Urinary bladder (tissue), 4 donors: ENCODE data around the gene ROPN1L. TPM values are rescaled to one million over a fixed set of nuclear protein-coding genes. Genes with fewer than 3 reads are reported as not detected.
"Not testable (repeated sequence)": the region's sequence is repeated elsewhere in the genome, so short reads cannot be mapped to it uniquely, and the experiment has no call there.

Experiments used
- DNase-seq: peaks from one replicate; pipeline ENCODE4 v3.0.0-alpha.2; 2015; ENCODE audit errors: extremely low spot score
- H3K27ac ChIP-seq: one replicate; pipeline ENCODE4 v1.5.1; 2013; ENCODE audit warnings: low read depth, mild to moderate bottlenecking, moderate library complexity
- H3K36me3 ChIP-seq: one replicate; pipeline ENCODE4 v1.6.1; 2013; ENCODE audit warnings: mild to moderate bottlenecking, moderate library complexity; ENCODE audit not compliant: insufficient read depth
- H3K4me1 ChIP-seq: one replicate; pipeline ENCODE4 v1.6.1; 2013; ENCODE audit warnings: mild to moderate bottlenecking, moderate library complexity; ENCODE audit not compliant: insufficient read depth
- H3K4me3 ChIP-seq: one replicate; pipeline ENCODE4 v1.5.1; 2013; ENCODE audit warnings: low read depth, low read length
- WGBS: extraction: QIAGEN DNeasy Blood & Tissue Kit; methylation state at CpG from one replicate; pipeline ENCODE4 v1.1.7; 2013; 5-methylcytosine and 5-hydroxymethylcytosine counted together
- polyA plus RNA-seq: library from polyadenylated mRNA; stranded (reverse); fragments of 200-250 nt; gene quantifications from one replicate; pipeline ENCODE4 v1.2.3, GENCODE V29; 2013
- total RNA-seq: library from RNA; depleted of rRNA; stranded (reverse); fragments of >200 nt; gene quantifications from one replicate; pipeline ENCODE4 v1.2.3, GENCODE V29; 2014
- donor health status: healthy with polysubstance abuse.
- donor health status: healthy.

The ROPN1L gene
- total and polyA plus RNA-seq, 2 donors: 0.26 to 0.72 TPM

DNA sequence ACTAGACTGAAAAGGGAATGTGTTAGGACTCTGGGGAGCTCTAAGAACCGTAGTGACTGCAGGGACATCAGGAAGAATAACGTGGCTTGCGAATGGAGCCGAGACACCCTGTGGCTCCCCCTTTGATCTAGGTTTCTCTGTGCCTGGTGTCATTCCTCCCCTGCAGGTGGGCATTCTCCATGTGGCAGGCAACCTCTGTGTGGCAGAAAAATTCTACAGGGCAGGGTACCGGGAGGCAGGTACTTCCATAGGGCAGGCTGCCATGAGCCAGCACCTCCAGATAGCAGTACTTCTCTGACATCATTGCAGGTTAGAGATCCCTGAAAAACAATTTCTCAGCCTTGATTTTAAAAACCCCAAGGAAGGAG is 43.1 kb downstream of the ROPN1L start:
- Histone ChIP-seq H3K27ac (no peak overlapping the region), H3K4me3 (no peak overlapping the region), H3K4me1 (no peaks in the 10 kb centered on the region), H3K36me3 (no peaks in the 10 kb centered on the region)
- 87% methylated on average over 5 of the region's 5 CpGs for WGBS
- DNase-seq: no peak

DNA sequence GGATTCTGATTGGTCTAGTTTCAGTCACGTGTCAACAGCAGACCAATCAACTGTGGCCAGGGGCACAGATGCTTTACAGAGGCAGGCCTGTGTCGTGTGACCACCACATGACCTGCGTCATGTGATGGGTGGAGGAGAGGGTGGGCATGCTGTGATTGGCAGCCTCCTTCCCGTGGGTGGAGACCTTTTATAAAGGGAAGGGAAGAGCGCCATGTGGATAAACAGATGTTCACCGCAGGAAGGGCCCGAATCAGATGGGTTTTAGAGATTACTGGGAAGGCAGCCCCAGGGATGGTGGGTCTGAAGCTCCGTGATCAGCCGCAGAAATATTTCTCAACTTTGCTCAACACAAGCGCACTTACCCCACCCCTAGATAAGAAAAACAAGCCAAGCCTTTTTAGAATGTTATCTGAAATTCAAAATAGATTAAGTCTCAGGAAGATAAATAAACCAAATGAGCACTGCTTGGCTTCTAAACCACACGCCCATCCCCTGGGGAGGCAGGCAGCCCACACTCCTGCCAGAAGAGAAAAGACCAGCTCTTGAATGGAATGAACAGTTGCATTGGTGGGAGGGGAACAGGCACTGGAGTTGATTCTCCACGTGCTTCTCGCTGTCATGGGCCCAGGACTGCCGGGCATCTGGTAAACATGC is 43.6 kb downstream of the ROPN1L start:
- no peak for DNase-seq
- H3K4me3 ChIP-seq: no peak overlapping the region
- H3K4me1 ChIP-seq: no peaks in the 10 kb centered on the region
- no peaks in the 10 kb centered on the region for H3K36me3 ChIP-seq
- H3K27ac ChIP-seq: no peak overlapping the region
- 43% methylated on average over 14 of the region's 14 CpGs for WGBS

DNA sequence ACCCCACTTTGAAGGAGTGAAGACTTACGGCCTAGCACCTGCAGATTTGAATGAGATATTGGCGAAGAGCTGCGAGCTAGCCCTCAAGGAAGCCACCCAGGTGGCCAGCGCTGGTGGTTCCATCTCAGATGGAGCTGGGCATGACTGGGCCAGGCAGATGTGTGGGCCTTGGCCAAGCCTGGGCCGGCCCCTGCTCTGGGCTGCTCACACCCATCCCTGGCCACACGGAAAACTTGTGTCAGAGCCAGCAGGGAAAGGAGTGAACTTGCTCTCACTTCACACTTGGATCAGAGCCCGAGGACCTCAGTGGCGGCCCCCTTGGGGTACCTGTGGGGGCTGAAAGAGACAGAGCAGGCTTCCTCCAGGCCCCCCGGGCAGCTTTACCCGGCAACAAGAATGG is 44.2 kb downstream of the ROPN1L start:
- Histone ChIP-seq H3K4me3 (no peak overlapping the region), H3K36me3 (no peaks in the 10 kb centered on the region), H3K27ac (no peak overlapping the region), H3K4me1 (no peaks in the 10 kb centered on the region)
- DNase-seq: no peak
- 93% methylated on average over 10 of the region's 10 CpGs for WGBS

DNA sequence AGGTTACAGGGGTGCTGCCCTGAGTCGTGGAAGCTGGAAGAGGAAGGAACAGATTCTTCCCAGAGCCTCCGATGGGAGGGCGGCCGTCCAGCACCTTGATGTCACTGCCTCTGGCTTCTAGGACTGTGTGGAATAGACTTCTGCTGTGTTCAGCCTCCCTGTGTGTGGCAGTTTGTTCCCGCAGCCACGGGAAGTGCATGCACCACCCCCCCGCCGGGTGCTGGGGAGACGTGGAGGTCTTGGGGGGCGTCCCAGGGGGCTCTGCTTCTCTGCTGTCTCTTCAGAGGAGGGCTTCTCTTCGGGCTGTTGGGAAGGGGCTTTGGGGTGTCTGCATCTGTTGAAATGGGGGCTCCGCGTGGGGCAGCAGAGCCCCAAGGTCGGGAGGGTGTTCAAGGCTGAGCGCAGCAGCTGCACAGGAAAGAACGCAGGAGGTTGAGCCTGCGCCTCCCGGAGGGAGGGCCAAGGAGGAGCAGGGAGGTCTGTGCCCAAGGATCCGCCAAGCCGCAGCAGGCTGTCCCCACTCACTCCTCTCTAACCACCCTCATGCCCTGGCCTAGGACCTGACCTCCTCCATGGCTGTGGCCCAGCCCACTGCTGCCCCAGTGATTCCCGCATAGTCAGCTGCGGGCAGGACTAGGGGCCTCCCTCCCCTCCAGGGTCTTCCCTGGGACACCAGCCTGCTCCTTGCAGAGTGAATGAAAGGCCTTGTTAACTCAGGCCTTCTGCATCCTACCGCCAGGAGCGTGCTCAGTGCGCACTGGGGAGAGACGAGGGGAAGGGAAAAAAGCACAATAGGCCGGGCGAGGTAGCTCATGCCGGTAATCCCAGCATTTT is 45.0 kb downstream of the ROPN1L start:
- H3K27ac ChIP-seq: no peak overlapping the region
- H3K4me1 ChIP-seq: no peaks in the 10 kb centered on the region
- no peaks in the 10 kb centered on the region for H3K36me3 ChIP-seq
- H3K4me3 ChIP-seq: no peak overlapping the region
- 90% methylated on average over 29 of the region's 29 CpGs for WGBS
- no peak for DNase-seq

DNA sequence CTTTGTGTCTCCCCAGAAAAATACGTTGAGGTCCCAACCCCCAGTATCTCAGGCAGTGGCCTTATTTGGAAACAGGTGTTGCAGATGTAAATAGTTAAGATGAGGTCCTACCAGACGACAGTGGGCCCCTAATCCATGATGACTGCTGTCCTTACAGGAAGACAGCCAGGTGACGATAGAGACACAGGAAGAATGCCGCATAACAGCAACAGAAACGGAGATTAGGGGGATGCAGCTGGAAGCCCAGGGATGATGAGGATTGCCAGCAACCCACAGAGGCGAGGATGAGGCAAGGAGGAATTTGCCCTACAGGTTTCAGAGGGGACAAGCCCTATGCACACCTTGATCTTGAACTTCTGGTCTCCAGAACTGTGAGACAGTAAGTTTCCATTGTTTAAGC is 46.5 kb downstream of the ROPN1L start:
- Histone ChIP-seq H3K36me3 (no peaks in the 10 kb centered on the region), H3K27ac (no peak overlapping the region), H3K4me3 (no peak overlapping the region), H3K4me1 (no peaks in the 10 kb centered on the region)
- no peak for DNase-seq
- whole genome bisulfite sequencing: 78% methylated on average over 6 of the region's 6 CpGs

DNA sequence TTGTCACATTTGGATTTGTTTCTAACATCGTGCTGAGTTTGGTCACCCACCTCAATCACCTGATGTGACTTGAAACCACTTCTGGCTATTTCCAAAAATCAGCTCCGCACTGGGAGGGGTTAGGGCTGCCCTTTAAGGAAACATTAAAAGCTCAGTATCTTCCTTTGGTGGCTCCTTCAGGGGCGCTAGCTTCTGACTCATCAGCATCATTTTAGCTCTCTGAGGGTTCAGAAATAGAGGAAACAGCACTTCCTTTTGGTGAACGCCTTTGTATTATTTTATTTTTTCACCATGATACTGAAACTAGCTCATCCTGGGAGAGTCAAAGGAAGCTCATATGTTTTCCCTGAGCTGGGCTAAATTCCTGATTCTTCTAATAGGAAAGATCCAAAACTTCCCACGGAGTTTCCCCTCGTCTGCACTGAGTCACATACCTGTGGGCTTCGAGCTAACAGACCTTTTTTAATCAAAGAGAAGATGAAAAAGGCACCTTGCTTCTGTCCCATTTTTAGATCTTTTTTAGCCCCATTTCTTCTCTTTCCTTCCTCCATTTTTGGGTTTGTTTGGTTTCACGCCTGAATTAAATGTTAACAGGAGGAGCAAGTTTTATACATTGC is 48.2 kb downstream of the ROPN1L start:
- WGBS: 66% methylated on average over 8 of the region's 8 CpGs
- DNase-seq: no peak

DNA sequence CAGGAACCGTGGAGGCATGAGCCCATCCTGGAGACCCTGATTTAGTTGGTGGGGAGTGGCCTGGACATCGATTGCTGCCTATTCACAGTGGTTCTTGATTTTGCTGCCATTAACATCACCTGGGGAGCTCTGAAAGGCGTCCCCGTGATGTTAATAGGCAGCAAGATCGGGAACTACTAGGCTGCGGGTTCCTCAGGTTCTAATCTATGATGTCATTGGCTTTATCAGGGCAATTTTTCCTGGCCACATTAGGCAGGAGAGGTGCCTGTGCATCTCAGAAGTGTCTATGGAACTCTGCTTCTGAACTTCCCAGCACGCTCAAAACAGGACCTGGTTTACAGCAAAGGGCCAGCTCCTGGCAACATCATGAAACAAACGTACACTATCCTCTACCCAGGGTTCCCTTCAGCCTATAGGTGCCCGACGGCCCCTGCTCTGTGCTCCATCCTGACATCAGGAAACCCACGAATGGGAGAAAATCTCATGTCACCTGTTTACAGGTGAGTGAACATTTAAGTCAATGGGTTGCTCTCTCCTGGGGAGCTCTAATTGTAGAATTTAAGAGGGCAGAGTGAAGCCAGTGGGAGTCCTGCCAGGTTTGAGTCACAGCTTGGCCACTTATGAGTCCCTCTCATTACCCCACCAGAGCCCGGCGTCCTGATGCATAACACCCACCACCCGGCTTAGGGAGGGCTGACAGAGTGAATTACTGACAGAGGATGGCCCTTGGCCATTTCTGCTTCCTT is 49.4 kb downstream of the ROPN1L start:
- H3K27ac ChIP-seq: no peak overlapping the region
- no peaks in the 10 kb centered on the region for H3K36me3 ChIP-seq
- no peak for DNase-seq
- H3K4me3 ChIP-seq: no peak overlapping the region
- WGBS: 83% methylated on average over 14 of the region's 14 CpGs
- H3K4me1 ChIP-seq: no peaks in the 10 kb centered on the region

More for the DNA sequence above, 48.2 kb downstream of the ROPN1L start:
- Histone ChIP-seq H3K4me1 (no peaks in the 10 kb centered on the region), H3K4me3 (no peak overlapping the region), H3K36me3 (no peaks in the 10 kb centered on the region), H3K27ac (no peak overlapping the region)

DNA sequence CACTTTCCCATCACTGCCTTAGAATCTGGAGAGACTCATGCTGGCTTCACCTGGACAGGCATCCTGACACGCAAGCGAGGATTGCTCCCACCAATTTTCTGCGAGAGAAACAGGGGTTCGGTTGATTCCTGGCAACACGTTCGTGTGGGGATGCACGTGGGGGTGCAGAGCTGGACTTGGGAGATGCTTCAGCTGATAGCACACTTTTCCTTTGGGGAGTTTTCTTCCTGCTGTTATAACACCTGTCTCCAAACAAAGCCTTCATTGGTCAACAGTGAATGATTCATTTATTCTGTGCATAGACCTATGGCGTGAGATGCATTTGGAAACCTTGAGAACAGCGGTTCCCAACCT is 50.0 kb downstream of the ROPN1L start:
- no peak overlapping the region for H3K4me3 ChIP-seq
- no peaks in the 10 kb centered on the region for H3K4me1 ChIP-seq
- no peak for DNase-seq
- WGBS: 95% methylated on average over 9 of the region's 9 CpGs
- no peaks in the 10 kb centered on the region for H3K36me3 ChIP-seq
- no peak overlapping the region for H3K27ac ChIP-seq

DNA sequence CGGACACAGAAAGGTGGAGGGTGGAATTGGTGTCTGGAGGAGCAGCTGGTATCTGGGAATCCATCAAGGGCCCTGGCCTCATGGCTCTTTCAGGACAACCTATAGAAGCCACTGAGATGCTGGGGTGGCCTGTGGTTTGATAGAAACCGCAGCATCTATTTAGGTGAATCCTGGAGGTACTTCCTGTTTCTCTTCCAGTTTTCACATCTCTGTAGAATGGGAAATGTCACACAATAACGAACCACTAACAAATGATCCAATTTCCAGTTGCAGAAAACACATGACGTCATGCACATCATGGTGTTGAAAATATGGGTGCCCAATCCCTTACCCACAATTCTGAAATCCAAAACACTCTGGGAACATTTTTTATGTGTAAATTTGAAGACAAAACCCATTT is 52.2 kb downstream of the ROPN1L start:
- Histone ChIP-seq H3K27ac (no peak overlapping the region), H3K36me3 (no peaks in the 10 kb centered on the region), H3K4me1 (no peaks in the 10 kb centered on the region), H3K4me3 (no peak overlapping the region)
- DNase-seq: no peak
- WGBS: 89% methylated on average over 4 of the region's 4 CpGs

DNA sequence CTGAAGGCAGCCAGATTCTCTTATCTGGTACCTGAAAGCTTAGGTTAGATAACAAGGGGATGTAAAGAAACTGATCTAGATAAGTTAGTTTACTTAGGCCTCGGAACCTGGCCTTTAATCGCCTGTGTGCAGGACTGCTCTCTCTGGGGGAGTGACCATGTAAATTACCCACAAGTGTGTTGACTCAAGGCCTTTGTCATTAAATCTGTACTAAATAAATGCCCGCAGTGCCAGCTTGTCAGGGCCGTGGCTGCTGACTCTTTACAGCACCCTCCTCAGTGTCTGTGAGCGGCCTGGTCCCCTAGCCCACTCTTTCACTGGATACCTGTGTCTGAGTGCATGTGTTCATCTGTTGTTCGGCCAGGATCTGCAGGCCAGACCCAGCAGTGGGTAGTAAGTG is 52.8 kb downstream of the ROPN1L start:
- WGBS: 89% methylated on average over 6 of the region's 6 CpGs
- H3K27ac ChIP-seq, H3K36me3 ChIP-seq, H3K4me3 ChIP-seq, DNase-seq, H3K4me1 ChIP-seq: not testable (repeated sequence)

DNA sequence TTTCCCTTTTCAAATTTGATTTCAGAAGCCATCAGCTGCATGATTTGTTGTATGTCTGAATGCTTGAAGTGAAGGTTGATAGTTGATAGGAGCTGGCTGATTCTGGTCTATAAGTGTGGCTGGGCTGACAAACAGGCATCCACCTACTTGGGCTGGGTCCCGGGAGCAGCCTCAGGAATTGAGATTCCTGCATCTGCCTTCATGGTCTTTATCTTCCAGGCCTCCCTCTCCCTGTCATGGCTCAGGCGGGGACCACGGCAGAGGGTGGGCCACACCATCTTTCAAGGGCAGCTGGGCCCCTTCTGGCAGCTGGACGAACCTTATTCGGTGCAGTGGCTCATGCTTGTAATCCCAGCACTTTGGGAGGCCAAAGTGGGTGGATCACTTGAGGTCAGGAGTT is 55.9 kb downstream of the ROPN1L start:
- H3K36me3 ChIP-seq: no peaks in the 10 kb centered on the region
- H3K4me3 ChIP-seq: no peak overlapping the region
- WGBS: 59% methylated on average over 5 of the region's 5 CpGs
- DNase-seq: no peak
- no peak overlapping the region for H3K27ac ChIP-seq
- H3K4me1 ChIP-seq: no peaks in the 10 kb centered on the region

DNA sequence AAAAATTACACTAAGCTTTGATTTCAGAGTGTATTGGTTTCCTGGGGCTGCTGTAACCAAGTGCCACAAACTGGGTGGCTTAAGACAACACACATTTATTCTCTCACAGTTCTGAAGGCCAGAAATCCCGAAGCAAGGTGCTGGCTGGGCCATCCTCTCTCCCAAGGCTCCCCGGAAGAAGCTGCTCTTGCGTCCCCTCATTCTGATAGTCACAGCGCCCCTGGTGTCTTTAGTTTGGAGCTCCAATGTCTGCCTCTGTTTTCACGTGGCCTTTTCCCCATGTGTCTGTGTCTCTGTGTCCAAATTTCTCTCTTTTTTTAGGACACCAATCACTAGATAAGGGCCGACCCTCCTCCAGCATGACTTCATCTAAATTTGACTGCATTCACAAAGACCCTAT is 56.7 kb downstream of the ROPN1L start:
- H3K4me1 ChIP-seq: no peaks in the 10 kb centered on the region
- no peak for DNase-seq
- WGBS: 74% methylated on average over 6 of the region's 6 CpGs
- H3K4me3 ChIP-seq: no peak overlapping the region
- H3K27ac ChIP-seq: no peak overlapping the region
- H3K36me3 ChIP-seq: no peaks in the 10 kb centered on the region

DNA sequence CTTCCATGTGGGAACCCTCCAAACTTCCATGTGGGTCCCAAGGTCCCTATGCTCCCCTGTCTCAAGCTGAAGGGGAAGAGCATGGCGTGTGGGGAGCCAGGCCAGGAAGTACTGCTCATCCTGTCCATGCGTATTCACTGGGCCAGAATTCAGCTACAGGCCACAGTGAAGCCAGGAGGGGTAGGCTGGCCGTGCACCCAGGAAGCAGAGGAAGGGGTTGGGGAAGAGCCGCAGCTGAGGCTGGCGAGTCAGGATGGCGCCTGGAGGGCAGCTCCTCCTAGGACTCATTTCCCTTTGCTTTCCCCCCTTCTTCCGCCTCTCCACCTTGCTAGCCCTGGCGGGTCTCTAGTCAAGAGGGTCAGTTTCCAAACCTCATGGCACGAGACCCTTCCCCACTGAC is 57.4 kb downstream of the ROPN1L start:
- DNase-seq: no peak
- Histone ChIP-seq H3K4me3 (no peak overlapping the region), H3K27ac (no peak overlapping the region), H3K4me1 (no peaks in the 10 kb centered on the region), H3K36me3 (no peaks in the 10 kb centered on the region)
- 90% methylated on average over 9 of the region's 9 CpGs for WGBS
